Osteocyte (in vitro differentiated cells): ENCODE measurements around the gene DNAH2. TPM values are rescaled to one million over a fixed set of nuclear protein-coding genes. Genes with fewer than 3 reads are reported as not detected.

ENCODE experiments used
- DNase-seq: peaks from one replicate; pipeline ENCODE4 v3.0.0; 2021; ENCODE audit warnings: mixed read lengths; ENCODE audit not compliant: unreplicated experiment; ENCODE audit errors: extremely low spot score
- H3K27ac Mint-ChIP-seq: one replicate; pipeline ENCODE4 v1.8.0; 2021; ENCODE audit warnings: mild to moderate bottlenecking, mixed read lengths; ENCODE audit not compliant: unreplicated experiment
- H3K27me3 Mint-ChIP-seq: one replicate; pipeline ENCODE4 v1.8.0; 2021; ENCODE audit warnings: mixed read lengths; ENCODE audit not compliant: unreplicated experiment
- H3K36me3 Mint-ChIP-seq: one replicate; pipeline ENCODE4 v1.8.0; 2021; ENCODE audit warnings: mixed read lengths; ENCODE audit not compliant: unreplicated experiment
- H3K4me1 Mint-ChIP-seq: one replicate; pipeline ENCODE4 v1.8.0; 2021; ENCODE audit warnings: mixed read lengths; ENCODE audit not compliant: unreplicated experiment
- H3K4me3 Mint-ChIP-seq: one replicate; pipeline ENCODE4 v1.8.0; 2021; ENCODE audit warnings: mild to moderate bottlenecking, moderate library complexity, mixed read lengths; ENCODE audit not compliant: unreplicated experiment
- H3K9me3 Mint-ChIP-seq: one replicate; pipeline ENCODE4 v1.8.0; 2021; ENCODE audit warnings: mixed read lengths; ENCODE audit not compliant: unreplicated experiment
- CTCF ChIP-seq: fragments of 200-600 bp; sonication (generic); IDR thresholded peaks from 2 replicates; pipeline ENCODE4 v1.5.0; 2021; ENCODE audit warnings: antibody characterized with exemption, mild to moderate bottlenecking, moderate library complexity
- total RNA-seq: library from RNA; stranded (reverse); gene quantifications from 2 replicates; pipeline ENCODE4 v1.2.1, GENCODE V29; 2021

DNAH2 gene
- total RNA-seq, 1 donor from 2014 or later, result 0.03 TPM

GRCh38 chr17:7686222-7687071 is 31.1 kb upstream of the DNAH2 start:
- H3K4me1 Mint-ChIP-seq, result peaks cover 33% of the 10 kb centered on the region
- no peaks in the 10 kb centered on the region for H3K27me3 Mint-ChIP-seq
- H3K4me3 Mint-ChIP-seq, result peak overlapping the region; percentile 95
- no peaks in the 10 kb centered on the region for H3K36me3 Mint-ChIP-seq
- no peaks in the 10 kb centered on the region for H3K9me3 Mint-ChIP-seq
- peak overlapping the region; percentile 99 for H3K27ac Mint-ChIP-seq
- peak; percentile 91 for DNase-seq
- no peak for TF ChIP-seq CTCF

- Mint-ChIP-seq H3K36me3 (no peaks in the 10 kb centered on the region), H3K4me3 (peak within 1 kb of the TSS; percentile 95), H3K27me3 (no peaks in the 10 kb centered on the region), H3K9me3 (no peaks in the 10 kb centered on the region), H3K27ac (peak within 1 kb of the TSS; percentile 99), H3K4me1 (peaks cover 33% of the 10 kb centered on the region)
- no peak for TF ChIP-seq CTCF
- peak; percentile 94 for DNase-seq
These were observed 30.3 kb upstream of the DNAH2 start, which contains the start of gene TP53 for GRCh38 chr17:7687072-7687907. TP53 (minus strand) TSS chr17:7687490; CDS start chr17:7676594, 10,896 bp downstream.

GRCh38 chr17:7687908-7688807 is 29.4 kb upstream of the DNAH2 start, which contains the start of gene WRAP53:
WRAP53 (plus strand) TSS chr17:7688477; CDS start chr17:7688649, 172 bp downstream.
- Mint-ChIP-seq H3K4me1 (peaks cover 33% of the 10 kb centered on the region), H3K9me3 (no peaks in the 10 kb centered on the region), H3K27me3 (no peaks in the 10 kb centered on the region), H3K27ac (peak within 1 kb of the TSS; percentile 99), H3K36me3 (peaks cover 3% of the 10 kb centered on the region), H3K4me3 (peak within 1 kb of the TSS; percentile 95)
- peak; percentile 100 for TF ChIP-seq CTCF
- peak; percentile 99 for DNase-seq

GRCh38 chr17:7688808-7689316 is 28.7 kb upstream of the DNAH2 start:
- no peaks in the 10 kb centered on the region for H3K27me3 Mint-ChIP-seq
- TF ChIP-seq CTCF, result no peak
- no peaks in the 10 kb centered on the region for H3K9me3 Mint-ChIP-seq
- H3K4me1 Mint-ChIP-seq, result peaks cover 33% of the 10 kb centered on the region
- H3K36me3 Mint-ChIP-seq, result peaks cover 3% of the 10 kb centered on the region
- peak overlapping the region; percentile 90 for H3K27ac Mint-ChIP-seq
- DNase-seq, result no peak
- H3K4me3 Mint-ChIP-seq, result peak overlapping the region; percentile 95
